B cell (primary cell): Measurements from ENCODE around the gene CLINT1. TPM values are rescaled to one million over a fixed set of nuclear protein-coding genes. Genes with fewer than 3 reads are reported as not detected.

Experiments used
- ATAC-seq: fragments of 200-7000 bp; cut with Tn5 transposase; one replicate; pipeline ENCODE4 v1.10.0; 2021; ENCODE audit warnings: low read depth, mild to moderate bottlenecking, moderate number of reproducible peaks, moderate library complexity
- CTCF ChIA-PET: fragments of 350-600 bp; sonication (Branson Sonifier 250); formaldehyde crosslinking; loops from one replicate; lab custom pipeline; 2021; ENCODE audit warnings: antibody characterized with exemption, inconsistent platforms; lab: Charles Lee
- POLR2A ChIA-PET: fragments of 350-600 bp; sonication (Branson Sonifier 250); formaldehyde crosslinking; loops from one replicate; lab custom pipeline; 2021; ENCODE audit warnings: antibody characterized with exemption; lab: Charles Lee
- DNase-seq: peaks from one replicate; pipeline ENCODE4 v3.0.0; 2013
- H2AFZ ChIP-seq: 2 replicates; pipeline ENCODE4 v1.6.1; 2012; ENCODE audit warnings: mild to moderate bottlenecking, low read depth, low read length; ENCODE audit not compliant: insufficient read depth, poor library complexity, severe bottlenecking
- H3K27ac ChIP-seq, 2 donors: 1 replicate in 1 of 2; 2 replicates in 1 of 2; pipeline ENCODE4 v1.5.1; 2012 to 2013; ENCODE audit warnings: low read length in 2 of 2, mild to moderate bottlenecking in 2 of 2, moderate library complexity in 1 of 2
- H3K27me3 ChIP-seq, 4 experiments: fragments of 200-600 bp in 1 of 4; sonication (generic) in 1 of 4; replicated peaks in 1 of 4; 1 replicate in 2 of 4; 2 replicates in 2 of 4; pipeline versions ENCODE4 v1.6.1 to v1.7.0; 2013 to 2016; ENCODE audit warnings: low read length in 3 of 4, mild to moderate bottlenecking in 2 of 4, mixed read lengths in 1 of 4, moderate library complexity in 1 of 4; ENCODE audit not compliant: insufficient read depth in 4 of 4, control insufficient read depth in 3 of 4; ENCODE audit errors: control extremely low read depth in 1 of 4
- H3K36me3 ChIP-seq, 2 experiments: replicated peaks in 1 of 2; 1 replicate in 1 of 2; 2 replicates in 1 of 2; pipeline versions ENCODE4 v1.6.1 to v1.7.1; 2013; ENCODE audit warnings: low read length in 1 of 2; ENCODE audit not compliant: insufficient read depth in 2 of 2, control insufficient read depth in 1 of 2; ENCODE audit errors: control extremely low read depth in 1 of 2, extremely low read depth in 1 of 2
- H3K4me1 ChIP-seq, 2 donors: fragments of 200-600 bp in 1 of 2; sonication (generic) in 1 of 2; 1 replicate in 1 of 2; 2 replicates in 1 of 2; pipeline versions ENCODE4 v1.5.1 to v1.6.1; 2013 to 2017; ENCODE audit warnings: low read length in 2 of 2; ENCODE audit not compliant: control insufficient read depth in 2 of 2, insufficient read depth in 2 of 2
- H3K4me2 ChIP-seq: replicated peaks from 2 replicates; pipeline ENCODE3; 2012; ENCODE audit warnings: mild to moderate bottlenecking, low read depth, low read length; ENCODE audit not compliant: poor library complexity, severe bottlenecking
- H3K4me3 ChIP-seq, 5 experiments: fragments of 200-600 bp in 1 of 5; sonication (generic) in 1 of 5; 1 replicate in 3 of 5; 2 replicates in 2 of 5; pipeline versions ENCODE4 v1.5.1 to v1.7.0; 2011 to 2016; ENCODE audit warnings: low read length in 4 of 5, mild to moderate bottlenecking in 4 of 5, low read depth in 2 of 5, control low read depth in 1 of 5, moderate library complexity in 1 of 5; ENCODE audit not compliant: insufficient read depth in 1 of 5; ENCODE audit errors: control extremely low read depth in 1 of 5, extremely low read depth in 1 of 5
- H3K79me2 ChIP-seq: fragments of 200-600 bp; sonication (generic); one replicate; pipeline ENCODE4 v1.6.0; 2016; ENCODE audit warnings: low read length; ENCODE audit not compliant: control insufficient read depth, insufficient read depth
- H3K9ac ChIP-seq: fragments of 200-600 bp; sonication (generic); 2 replicates; pipeline ENCODE4 v1.6.1; 2017; ENCODE audit warnings: mild to moderate bottlenecking, low read length, moderate library complexity
- H3K9me3 ChIP-seq, 3 donors: one replicate each; pipeline versions ENCODE4 v1.6.1 to v1.7.1; 2013; ENCODE audit warnings: low read length in 2 of 3; ENCODE audit not compliant: control insufficient read depth in 2 of 3, insufficient read depth in 1 of 3; ENCODE audit errors: control extremely low read depth in 1 of 3
- H4K20me1 ChIP-seq: 2 replicates; pipeline ENCODE4 v1.6.0; 2012; ENCODE audit warnings: mild to moderate bottlenecking, low read length; ENCODE audit not compliant: insufficient read depth, control insufficient read depth, poor library complexity, severe bottlenecking
- H3K27ac Mint-ChIP-seq: one replicate; pipeline ENCODE4 v1.8.0; 2021; ENCODE audit warnings: mixed read lengths
- H3K27me3 Mint-ChIP-seq: one replicate; pipeline ENCODE4 v1.8.0; 2021; ENCODE audit warnings: mixed read lengths
- H3K4me1 Mint-ChIP-seq: one replicate; pipeline ENCODE4 v1.8.0; 2021; ENCODE audit warnings: mixed read lengths
- H3K4me3 Mint-ChIP-seq: one replicate; pipeline ENCODE4 v1.8.0; 2021; ENCODE audit warnings: mixed read lengths
- H3K9me3 Mint-ChIP-seq: one replicate; pipeline ENCODE4 v1.8.0; 2022; ENCODE audit warnings: mixed read lengths; ENCODE audit not compliant: insufficient read depth
- EZH2 ChIP-seq: IDR thresholded peaks from 2 replicates; pipeline ENCODE4 v1.6.1; 2012; ENCODE audit warnings: borderline replicate concordance, low read depth, mild to moderate bottlenecking, moderate library complexity, low read length; ENCODE audit not compliant: insufficient read depth, poor library complexity, severe bottlenecking
- WGBS: methylation state at CpG from one replicate; pipeline ENCODE4 v1.1.5; 2013; ENCODE audit warnings: missing lambda C conversion rate; ENCODE audit not compliant: insufficient coverage; 5-methylcytosine and 5-hydroxymethylcytosine counted together
- intact Hi-C: fragments of 100-400 bp; cut with micrococcal nuclease; formaldehyde crosslinking; loops from one replicate; pipeline ENCODE4 v1.10.0; 2022
- polyA plus RNA-seq: library from polyadenylated mRNA; depleted of rRNA; stranded (reverse); fragments of >200 nt; gene quantifications from 2 replicates; pipeline ENCODE4 v1.2.3, GENCODE V29; 2012
- total RNA-seq, 2 donors: library from RNA; stranded (reverse); fragments of 120-200 nt in 1 of 2; gene quantifications; 1 replicate in 1 of 2; 2 replicates in 1 of 2; pipeline versions ENCODE4 v1.2.3 to v1.2.4, GENCODE V29; 2013 to 2022
- TF ChIP-seq, protein P1 (sequence below): fragments of 200-600 bp; IDR thresholded peaks from one replicate; pipeline ENCODE4 v1.8.0; 2022; ENCODE audit warnings: antibody characterized with exemption, mild to moderate bottlenecking

CLINT1 gene
- total and polyA plus RNA-seq, 2 donors (not counting 1 experiment from before 2014, with no cell fraction given): 69.7 to 89.1 TPM

GRCh38 chr5:157756122-157756521 is 102.8 kb downstream of the CLINT1 start:
- H3K9me3 Mint-ChIP-seq: no peaks in the 10 kb centered on the region
- WGBS: 100% methylated on average over 2 of the region's 3 CpGs
- H3K27ac ChIP-seq: no peak overlapping the region
- no peak for DNase-seq
- TF ChIP-seq, protein P1, sequence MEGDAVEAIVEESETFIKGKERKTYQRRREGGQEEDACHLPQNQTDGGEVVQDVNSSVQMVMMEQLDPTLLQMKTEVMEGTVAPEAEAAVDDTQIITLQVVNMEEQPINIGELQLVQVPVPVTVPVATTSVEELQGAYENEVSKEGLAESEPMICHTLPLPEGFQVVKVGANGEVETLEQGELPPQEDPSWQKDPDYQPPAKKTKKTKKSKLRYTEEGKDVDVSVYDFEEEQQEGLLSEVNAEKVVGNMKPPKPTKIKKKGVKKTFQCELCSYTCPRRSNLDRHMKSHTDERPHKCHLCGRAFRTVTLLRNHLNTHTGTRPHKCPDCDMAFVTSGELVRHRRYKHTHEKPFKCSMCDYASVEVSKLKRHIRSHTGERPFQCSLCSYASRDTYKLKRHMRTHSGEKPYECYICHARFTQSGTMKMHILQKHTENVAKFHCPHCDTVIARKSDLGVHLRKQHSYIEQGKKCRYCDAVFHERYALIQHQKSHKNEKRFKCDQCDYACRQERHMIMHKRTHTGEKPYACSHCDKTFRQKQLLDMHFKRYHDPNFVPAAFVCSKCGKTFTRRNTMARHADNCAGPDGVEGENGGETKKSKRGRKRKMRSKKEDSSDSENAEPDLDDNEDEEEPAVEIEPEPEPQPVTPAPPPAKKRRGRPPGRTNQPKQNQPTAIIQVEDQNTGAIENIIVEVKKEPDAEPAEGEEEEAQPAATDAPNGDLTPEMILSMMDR: no peak
- TF ChIP-seq EZH2: no peak
- CTCF ChIA-PET: no interaction called here
- no peaks in the 10 kb centered on the region for H3K9me3 ChIP-seq
- intact Hi-C loops: no loop called here
- H3K4me3 Mint-ChIP-seq: no peak overlapping the region
- no peak overlapping the region for H3K4me2 ChIP-seq
- H3K4me3 ChIP-seq: no peak overlapping the region
- no peak overlapping the region for H3K27ac Mint-ChIP-seq
- POLR2A ChIA-PET: no interaction called here
- no peaks in the 10 kb centered on the region for H3K79me2 ChIP-seq
- H4K20me1 ChIP-seq: no peaks in the 10 kb centered on the region
- peaks cover 2 to 36% of the 10 kb centered on the region in 2 experiments for H3K36me3 ChIP-seq
- no peaks in the 10 kb centered on the region for H3K4me1 Mint-ChIP-seq
- no peaks in the 10 kb centered on the region for H3K27me3 Mint-ChIP-seq
- no peaks in the 10 kb centered on the region for H3K27me3 ChIP-seq
- no peak overlapping the region for H2AFZ ChIP-seq
- no peaks in the 10 kb centered on the region for H3K4me1 ChIP-seq
- ATAC-seq: no peak
- H3K9ac ChIP-seq: no peak overlapping the region

- TF ChIP-seq, protein P1: no peak
- TF ChIP-seq EZH2: no peak
- no peaks in the 10 kb centered on the region for H3K27me3 Mint-ChIP-seq
- H3K27me3 ChIP-seq: no peaks in the 10 kb centered on the region
- no peaks in the 10 kb centered on the region for H3K9me3 Mint-ChIP-seq
- peaks cover 3% of the 10 kb centered on the region for H3K4me1 Mint-ChIP-seq
- ChIA-PET CTCF (interaction anchor here (1.0 kb wide), 1 partner anchor 13 kb away, joined by 3 read pairs; no protein-coding TSS in a partner anchor), POLR2A (interaction anchor here (0.6 kb wide), 1 partner anchor 12 kb away, joined by 3 read pairs; no protein-coding TSS in a partner anchor)
- no CpG with 5 or more reads among the region's 1 CpG for WGBS
- H3K9me3 ChIP-seq: no peaks in the 10 kb centered on the region
- no peak overlapping the region for H3K9ac ChIP-seq
- intact Hi-C loops: no loop called here
- no peaks in the 10 kb centered on the region for H3K4me1 ChIP-seq
- no peak overlapping the region for H3K27ac Mint-ChIP-seq
- H3K4me2 ChIP-seq: no peak overlapping the region
- DNase-seq: no peak
- no peaks in the 10 kb centered on the region for H3K79me2 ChIP-seq
- H2AFZ ChIP-seq: no peak overlapping the region
- H3K4me3 Mint-ChIP-seq: no peak overlapping the region
- ATAC-seq: no peak
- H3K36me3 ChIP-seq: peaks cover 2 to 23% of the 10 kb centered on the region in 2 experiments
- no peaks in the 10 kb centered on the region for H4K20me1 ChIP-seq
- H3K27ac ChIP-seq: no peak overlapping the region
- no peak overlapping the region for H3K4me3 ChIP-seq
These were observed 108.6 kb downstream of the CLINT1 start for GRCh38 chr5:157750320-157750719.
